IMR-90 (cell line): Measurements from ENCODE around the gene TNFRSF21.

Experiments used
- CTCF ChIP-seq: conservative IDR thresholded peaks from 2 replicates; pipeline ENCODE4 v1.5.1; 2012; ENCODE audit warnings: mild to moderate bottlenecking, low read depth, low read length, improper control_type of control experiment
- FOS ChIP-seq: fragments of 150-350 bp; IDR thresholded peaks from 2 replicates; pipeline ENCODE4 v1.6.1; 2016; ENCODE audit warnings: low read depth, low read length
- MAZ ChIP-seq: IDR thresholded peaks from 2 replicates; pipeline ENCODE4 v1.6.1; 2012; ENCODE audit warnings: low read depth, mild to moderate bottlenecking, low read length, improper control_type of control experiment, moderate library complexity, borderline replicate concordance
- MXI1 ChIP-seq: IDR thresholded peaks from 2 replicates; pipeline ENCODE4 v1.6.1; 2012; ENCODE audit warnings: low read depth, mild to moderate bottlenecking, low read length, moderate library complexity, borderline replicate concordance
- POLR2A ChIP-seq: IDR thresholded peaks from 2 replicates; pipeline ENCODE4 v1.6.1; 2012; ENCODE audit warnings: mild to moderate bottlenecking, low read depth, low read length
- RAD21 ChIP-seq: IDR thresholded peaks from 2 replicates; pipeline ENCODE4 v1.6.1; 2012; ENCODE audit warnings: low read length, improper control_type of control experiment
- SMC3 ChIP-seq: fragments of 150-350 bp; IDR thresholded peaks from 2 replicates; pipeline ENCODE4 v1.6.1; 2016; ENCODE audit warnings: low read depth, mild to moderate bottlenecking, antibody characterized with exemption, low read length, moderate library complexity
- TF ChIP-seq, protein P1 (sequence below): fragments of 150-350 bp; IDR thresholded peaks from 2 replicates; pipeline ENCODE4 v1.6.1; 2017; ENCODE audit warnings: mild to moderate bottlenecking, antibody characterized with exemption, low read length, low read depth

- TF ChIP-seq CTCF (no peak), SMC3 (no peak), POLR2A (no peak), MXI1 (no peak), FOS (no peak), MAZ (no peak), RAD21 (no peak)
- TF ChIP-seq, protein P1, sequence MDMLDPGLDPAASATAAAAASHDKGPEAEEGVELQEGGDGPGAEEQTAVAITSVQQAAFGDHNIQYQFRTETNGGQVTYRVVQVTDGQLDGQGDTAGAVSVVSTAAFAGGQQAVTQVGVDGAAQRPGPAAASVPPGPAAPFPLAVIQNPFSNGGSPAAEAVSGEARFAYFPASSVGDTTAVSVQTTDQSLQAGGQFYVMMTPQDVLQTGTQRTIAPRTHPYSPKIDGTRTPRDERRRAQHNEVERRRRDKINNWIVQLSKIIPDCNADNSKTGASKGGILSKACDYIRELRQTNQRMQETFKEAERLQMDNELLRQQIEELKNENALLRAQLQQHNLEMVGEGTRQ, result no peak
These were observed 38.7 kb upstream of the TNFRSF21 start for GRCh38 chr6:47348316-47348863.
